Placental pericyte (primary cell): ENCODE data around the gene PTH2R. TPM values are rescaled to one million over a fixed set of nuclear protein-coding genes. Genes with fewer than 3 reads are reported as not detected.

ENCODE experiments used
- total RNA-seq: library from RNA; depleted of rRNA; stranded (reverse); fragments of >200 nt; gene quantifications from 2 replicates; pipeline ENCODE4 v1.2.3, GENCODE V29; 2012

The PTH2R gene, protein sequence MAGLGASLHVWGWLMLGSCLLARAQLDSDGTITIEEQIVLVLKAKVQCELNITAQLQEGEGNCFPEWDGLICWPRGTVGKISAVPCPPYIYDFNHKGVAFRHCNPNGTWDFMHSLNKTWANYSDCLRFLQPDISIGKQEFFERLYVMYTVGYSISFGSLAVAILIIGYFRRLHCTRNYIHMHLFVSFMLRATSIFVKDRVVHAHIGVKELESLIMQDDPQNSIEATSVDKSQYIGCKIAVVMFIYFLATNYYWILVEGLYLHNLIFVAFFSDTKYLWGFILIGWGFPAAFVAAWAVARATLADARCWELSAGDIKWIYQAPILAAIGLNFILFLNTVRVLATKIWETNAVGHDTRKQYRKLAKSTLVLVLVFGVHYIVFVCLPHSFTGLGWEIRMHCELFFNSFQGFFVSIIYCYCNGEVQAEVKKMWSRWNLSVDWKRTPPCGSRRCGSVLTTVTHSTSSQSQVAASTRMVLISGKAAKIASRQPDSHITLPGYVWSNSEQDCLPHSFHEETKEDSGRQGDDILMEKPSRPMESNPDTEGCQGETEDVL
- under 0.01 and 1.0 TPM in 2 replicates for total RNA-seq

DNA sequence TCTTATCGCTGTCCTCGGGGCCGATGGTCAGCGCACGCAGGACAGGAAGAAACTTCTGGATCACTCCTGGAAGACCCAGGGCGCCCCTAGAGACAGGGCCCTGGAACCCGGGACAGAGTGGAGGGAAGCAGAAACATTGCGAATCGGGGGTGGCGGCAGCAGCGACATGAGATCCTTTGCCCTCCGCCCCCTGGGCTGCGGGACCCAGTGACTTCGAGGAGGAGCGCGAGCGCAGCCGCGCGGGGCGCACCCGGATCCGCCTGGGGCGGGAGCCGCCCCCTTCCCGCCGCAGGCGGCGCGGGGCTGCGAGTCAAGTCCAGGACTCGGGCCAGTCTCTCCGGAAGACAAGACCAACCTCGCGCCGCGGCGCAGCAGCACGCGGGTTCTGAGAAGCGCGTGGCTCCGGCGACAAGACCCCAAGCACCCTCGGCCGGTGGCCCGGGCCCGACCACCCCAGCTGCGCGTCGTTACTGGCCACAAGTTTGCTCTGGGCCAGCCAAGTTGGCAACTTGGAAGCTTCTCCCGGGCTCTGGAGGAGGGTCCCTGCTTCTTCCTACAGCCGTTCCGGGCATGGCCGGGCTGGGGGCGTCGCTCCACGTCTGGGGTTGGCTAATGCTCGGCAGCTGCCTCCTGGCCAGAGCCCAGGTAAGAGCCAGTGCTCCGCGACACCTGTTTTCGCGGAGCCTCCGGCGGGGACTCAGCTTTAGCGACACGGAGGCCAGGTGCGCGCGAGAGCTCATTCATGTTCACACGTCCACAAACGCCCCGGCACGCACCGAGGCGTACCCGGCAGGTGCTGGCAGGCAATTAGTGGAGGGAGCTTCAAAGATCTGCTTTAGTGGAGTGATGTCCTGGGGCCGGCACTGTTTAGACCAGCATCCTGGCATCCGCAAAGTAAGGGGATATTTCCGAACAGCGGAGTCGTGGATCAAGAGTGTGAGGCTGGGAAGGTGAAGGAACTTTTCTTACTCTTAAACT lies at the start of gene PTH2R:
Gene PTH2R, plus strand, starts transcription at position 319 of the 978 bp plus-strand sequence. Its CDS starts 252 bp downstream, at position 571.

Other genes with a start within 250 kb of the PTH2R start
- not detected in 2 replicates for gene CRYGA, start 243.2 kb upstream of the PTH2R start, total RNA-seq
- not detected in 2 replicates for gene C2orf80, start 216.8 kb upstream of the PTH2R start, total RNA-seq
- gene IDH1, start 151.7 kb upstream of the PTH2R start, total RNA-seq = 129 and 246 TPM in 2 replicates
- 37.0 and 41.9 TPM in 2 replicates for gene PIKFYVE, start 140.5 kb upstream of the PTH2R start, total RNA-seq